ENCODE data around the gene AUP1. TPM values are rescaled to one million over a fixed set of nuclear protein-coding genes. Genes with fewer than 3 reads are reported as not detected.

The AUP1 gene
- total and polyA plus RNA-seq, 2 of the 8 experiments (the other 6 are each of a cell fraction or from before 2014, with no cell fraction given): 83.4 to 121 TPM

- no peak overlapping the region for H3K4ac ChIP-seq (replicated peaks; ENCODE audit: insufficient read length, low read depth, low read length)
- FAIRE-seq (no peak), DNase-seq (ENCODE audit: low read depth in 1 of 2, low spot score in 2 of 2) (peak in 1 of 2 experiments; percentile 58)
- H2BK120ac ChIP-seq (replicated peaks; ENCODE audit: low read depth, low read length): no peak overlapping the region
- ChIA-PET POLR2A (ENCODE audit: partially characterized antibody) (interaction anchor here (0.9 to 9.4 kb wide), 15 partner anchors 10 to 88 kb away, joined by 3 to 73 read pairs (median 4); partner anchors contain the start of genes AUP1, CCDC142, DQX1 and HTRA2), CTCF (ENCODE audit: partially characterized antibody) (interaction anchor here (0.7 to 5.1 kb wide), 13 partner anchors 10 to 91 kb away, joined by 3 to 24 read pairs (median 6); partner anchors contain the start of genes AUP1, CCDC142, HTRA2 and TLX2)
- peaks cover 7 to 59% (median 38%) of the 10 kb centered on the region in 4 experiments for H3K4me1 ChIP-seq (replicated peaks in 1 of 4; ENCODE audit: control insufficient read depth in 3 of 4, insufficient read depth in 4 of 4, low read length in 3 of 4)
- no peaks in the 10 kb centered on the region; a peak in 1 of 8 replicates for H3K36me3 ChIP-seq (ENCODE audit: control insufficient read depth in 2 of 4, insufficient read depth in 4 of 4, low read length in 3 of 4)
- H3K14ac ChIP-seq (ENCODE audit: insufficient read length): no peak overlapping the region
- peak overlapping the region; percentile 6 for H4K8ac ChIP-seq (ENCODE audit: extremely low read depth, insufficient read depth, low read length)
- peak overlapping the region; percentile 78 to 97 for H3K4me2 ChIP-seq (ENCODE audit: insufficient read depth in 1 of 2, low read depth in 2 of 2, low read length in 2 of 2)
- TF ChIP-seq SIX5 (IDR thresholded peaks at IDR 0.05; ENCODE audit: low read depth, low read length) (no peak), SUZ12 (IDR thresholded peaks at IDR 0.05; ENCODE audit: low read length) (peak; percentile 21), EZH2 (IDR thresholded peaks at IDR 0.05; ENCODE audit: low read depth, low read length, severe bottlenecking) (peak; percentile 76), SP2 (IDR thresholded peaks at IDR 0.05; ENCODE audit: low read length) (no peak)
- H2AK5ac ChIP-seq (ENCODE audit: low read depth, low read length): no peak overlapping the region
- H3K18ac ChIP-seq (ENCODE audit: extremely low read depth, low read length): no peak overlapping the region
- peaks cover 0 to 13% of the 10 kb centered on the region in 2 experiments for H4K20me1 ChIP-seq (replicated peaks in 1 of 2; ENCODE audit: control insufficient read depth in 1 of 2, insufficient read depth in 2 of 2, low read length in 2 of 2)
- no peak overlapping the region for H4K5ac ChIP-seq (ENCODE audit: insufficient read length, low read depth, low read length)
- H3K27me3 ChIP-seq (replicated peaks in 1 of 4; ENCODE audit: control insufficient read depth in 3 of 4, extremely low read depth in 1 of 4, insufficient read depth in 3 of 4, low read length in 3 of 4): peaks cover 85 to 100% (median 99%) of the 10 kb centered on the region in 4 experiments
- H3K79me1 ChIP-seq (ENCODE audit: low read depth, low read length): no peaks in the 10 kb centered on the region
- H2BK15ac ChIP-seq (ENCODE audit: low read length): no peak overlapping the region
- no peaks in the 10 kb centered on the region for H3K9me3 ChIP-seq (ENCODE audit: insufficient read depth in 2 of 2, low read depth in 1 of 2, low read length in 1 of 2)
- no peak overlapping the region for H2BK12ac ChIP-seq (ENCODE audit: low read depth, low read length)
- no peak overlapping the region for H2AFZ ChIP-seq (ENCODE audit: low read length)
- 16% methylated on average over 15 of the region's 15 CpGs; no CpG with 5 or more reads in 1 of the 2 experiments for WGBS, 2 experiments (ENCODE audit: extremely low coverage in 1 of 2, insufficient coverage in 1 of 2, insufficient read length in 1 of 2, insufficient replicate concordance in 2 of 2, low coverage in 1 of 2, low lambda C conversion rate in 2 of 2, missing lambda C conversion rate in 1 of 2)
- H4K91ac ChIP-seq (replicated peaks; ENCODE audit: insufficient read length, low read length): no peak overlapping the region
- no peaks in the 10 kb centered on the region for H3K79me2 ChIP-seq (ENCODE audit: control insufficient read depth in 1 of 2, insufficient read depth in 2 of 2, low read length in 2 of 2)
- H3K23me2 ChIP-seq (ENCODE audit: low read depth, low read length): peaks cover 35% of the 10 kb centered on the region; the same call in 1 of the 2 replicates
- H3K23ac ChIP-seq (ENCODE audit: insufficient read length): no peak overlapping the region
- H3K9ac ChIP-seq (replicated peaks in 1 of 4; ENCODE audit: extremely low read depth in 1 of 4, low read depth in 3 of 4, low read length in 3 of 4): no peak overlapping the region
- H3K27ac ChIP-seq (ENCODE audit: low read depth, low read length): no peak overlapping the region
- no peak overlapping the region for H3K56ac ChIP-seq (replicated peaks; ENCODE audit: insufficient read length, low read depth, low read length)
- no peak overlapping the region for H2BK20ac ChIP-seq (ENCODE audit: low read length)
- H3K4me3 ChIP-seq (ENCODE audit: extremely low read depth in 1 of 4, insufficient read depth in 2 of 4, low read depth in 3 of 4, low read length in 4 of 4): peak overlapping the region; percentile 20 to 57 (median 46); a peak in 4 of 8 replicates
- no peak overlapping the region for H2BK5ac ChIP-seq (ENCODE audit: low read depth, low read length)
Observed at GRCh38 chr2:74499940-74500577, 29.4 kb downstream of the AUP1 start.
